K562 (cell line): ENCODE measurements around the gene DHX35. TPM values are rescaled to one million over a fixed set of nuclear protein-coding genes. Genes with fewer than 3 reads are reported as not detected.

ENCODE experiments used
- ATF7 ChIP-seq: fragments of 450-650 bp; IDR thresholded peaks from 2 replicates; pipeline ENCODE4 v1.7.1; 2014; ENCODE audit warnings: mild to moderate bottlenecking, moderate library complexity
- CBX1 ChIP-seq: sonication (generic); IDR thresholded peaks from 2 replicates; pipeline ENCODE4 v1.6.1; 2016; ENCODE audit warnings: antibody characterized with exemption, low read depth, mild to moderate bottlenecking
- CEBPG ChIP-seq, 3 experiments: fragments of 200-800 bp in 1 of 3; sonication (Bioruptor generic) in 1 of 3; sonication (generic) in 1 of 3; formaldehyde crosslinking in 1 of 3; IDR thresholded peaks in 2 of 3; conservative IDR thresholded peaks in 1 of 3; 2 replicates each; pipeline versions ENCODE4 v1.6.1 to v1.8.0; 2016 to 2022; ENCODE audit warnings: missing compliant biosample characterization in 2 of 3, missing genetic modification characterization in 2 of 3, mild to moderate bottlenecking in 1 of 3, missing genetic modification reagents in 1 of 3
- EP400 ChIP-seq: fragments of 450-650 bp; IDR thresholded peaks from 2 replicates; pipeline ENCODE4 v1.6.1; 2017; ENCODE audit warnings: antibody characterized with exemption, mild to moderate bottlenecking, moderate library complexity
- KLF1 ChIP-seq: fragments of 450-650 bp; IDR thresholded peaks from 2 replicates; pipeline ENCODE4 v1.6.1; 2016; ENCODE audit warnings: missing genetic modification characterization, missing compliant biosample characterization
- MEF2D ChIP-seq: conservative IDR thresholded peaks from 2 replicates; pipeline ENCODE4 v1.6.1; 2016; ENCODE audit warnings: low read depth, missing genetic modification characterization, missing compliant biosample characterization
- POU5F1 ChIP-seq: fragments of 150-350 bp; IDR thresholded peaks from 2 replicates; pipeline ENCODE4 v1.6.1; 2014; ENCODE audit warnings: borderline replicate concordance, low read length, low read depth, mild to moderate bottlenecking; ENCODE audit not compliant: partially characterized antibody
- PRMT5 ChIP-seq: sonication (generic); formaldehyde crosslinking; IDR thresholded peaks from 2 replicates; pipeline ENCODE4 v1.5.0; 2020; ENCODE audit warnings: missing genetic modification reagents
- RUNX1 ChIP-seq: sonication (generic); IDR thresholded peaks from 2 replicates; pipeline ENCODE4 v1.6.1; 2016; ENCODE audit warnings: antibody characterized with exemption, low read depth
- SMC3 ChIP-seq: conservative IDR thresholded peaks from 2 replicates; pipeline ENCODE4 v1.6.1; 2011; ENCODE audit warnings: low read depth, low read length, improper control_type of control experiment; ENCODE audit not compliant: insufficient read depth
- U2AF1 ChIP-seq: fragments of 200-400 bp; formaldehyde crosslinking; optimal IDR thresholded peaks from 2 replicates; pipeline ENCODE3; 2017; ENCODE audit warnings: mild to moderate bottlenecking, low read depth, low read length, moderate library complexity
- ZNF830 ChIP-seq: fragments of 250-450 bp; sonication (Bioruptor Pico); IDR thresholded peaks from 2 replicates; pipeline ENCODE4 v1.5.0; 2021; ENCODE audit warnings: mild to moderate bottlenecking
- polyA plus RNA-seq, 8 experiments: library from polyadenylated mRNA; depleted of rRNA in 4 of 8; stranded (reverse) in 5 of 8; unstranded in 3 of 8; fragments of >200 nt; fragmentation: Nextera tagmentation in 2 of 8; fragmentation: Illumina TruSeq in 1 of 8; extraction: Ambion mirVana in 2 of 8; extraction: Trizol in 1 of 8; gene quantifications; 2 replicates each; pipeline versions ENCODE4 v1.2.1 to v1.2.3, GENCODE V29; 2011 to 2014; ENCODE audit warnings: inconsistent platforms in 1 of 8, missing spikeins in 1 of 8
- total RNA-seq, 7 experiments: library from RNA; depleted of rRNA in 6 of 7; stranded (reverse); fragments of >200 nt in 6 of 7; fragmentation: Illumina TruSeq in 2 of 7; extraction: Trizol in 2 of 7; gene quantifications; 2 replicates each; pipeline versions ENCODE4 v1.2.1 to v1.2.3, GENCODE V29; 2011 to 2021; ENCODE audit warnings: low replicate concordance in 1 of 7
- TF ChIP-seq, protein P1 (sequence below): fragments of 250-450 bp; sonication (Bioruptor Pico); IDR thresholded peaks from 2 replicates; pipeline ENCODE4 v1.5.0; 2021; ENCODE audit warnings: mild to moderate bottlenecking, moderate library complexity
- TF ChIP-seq, protein P2 (sequence below), 2 experiments: fragments of 450-650 bp; IDR thresholded peaks; 2 replicates each; pipeline ENCODE4 v1.6.1; 2016; ENCODE audit warnings: mild to moderate bottlenecking in 2 of 2, borderline replicate concordance in 1 of 2, low read depth in 1 of 2, moderate library complexity in 1 of 2

Gene DHX35
- total and polyA plus RNA-seq, 9 of the 15 experiments (the other 6 are each of a cell fraction or from before 2014, with no cell fraction given): 6.5 to 25.6 (median 16.9) TPM

DNA sequence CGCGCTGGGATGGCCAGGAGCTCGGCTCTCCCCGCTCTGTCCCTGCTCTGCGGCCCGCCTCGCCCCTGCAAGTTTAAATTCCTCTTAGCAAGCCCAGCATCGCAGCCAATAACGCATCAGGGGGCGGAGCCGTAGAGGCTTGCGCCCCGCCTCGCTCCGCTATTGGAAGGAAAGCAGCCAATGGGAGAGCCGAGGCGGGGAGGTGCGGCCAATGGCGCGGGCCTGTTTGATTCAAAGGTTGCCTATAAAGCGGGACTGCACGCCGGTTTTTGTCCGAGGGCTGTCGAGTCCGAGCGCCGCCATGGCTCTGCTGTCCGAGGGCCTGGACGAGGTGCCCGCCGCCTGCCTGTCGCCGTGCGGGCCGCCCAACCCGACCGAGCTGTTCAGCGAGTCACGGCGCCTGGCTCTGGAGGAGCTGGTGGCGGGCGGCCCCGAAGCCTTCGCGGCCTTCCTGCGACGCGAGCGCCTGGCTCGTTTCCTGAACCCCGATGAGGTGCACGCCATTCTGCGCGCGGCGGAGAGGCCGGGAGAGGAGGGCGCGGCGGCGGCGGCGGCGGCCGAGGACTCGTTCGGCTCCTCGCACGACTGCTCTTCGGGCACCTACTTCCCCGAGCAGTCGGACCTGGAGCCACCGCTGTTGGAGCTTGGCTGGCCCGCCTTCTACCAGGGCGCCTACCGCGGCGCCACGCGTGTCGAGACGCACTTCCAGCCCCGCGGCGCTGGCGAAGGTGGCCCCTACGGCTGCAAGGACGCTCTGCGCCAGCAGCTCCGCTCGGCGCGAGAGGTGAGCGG lies 35.8 kb upstream of the DHX35 start, which contains the start of gene FAM83D (continued):
- TF ChIP-seq, protein P1, sequence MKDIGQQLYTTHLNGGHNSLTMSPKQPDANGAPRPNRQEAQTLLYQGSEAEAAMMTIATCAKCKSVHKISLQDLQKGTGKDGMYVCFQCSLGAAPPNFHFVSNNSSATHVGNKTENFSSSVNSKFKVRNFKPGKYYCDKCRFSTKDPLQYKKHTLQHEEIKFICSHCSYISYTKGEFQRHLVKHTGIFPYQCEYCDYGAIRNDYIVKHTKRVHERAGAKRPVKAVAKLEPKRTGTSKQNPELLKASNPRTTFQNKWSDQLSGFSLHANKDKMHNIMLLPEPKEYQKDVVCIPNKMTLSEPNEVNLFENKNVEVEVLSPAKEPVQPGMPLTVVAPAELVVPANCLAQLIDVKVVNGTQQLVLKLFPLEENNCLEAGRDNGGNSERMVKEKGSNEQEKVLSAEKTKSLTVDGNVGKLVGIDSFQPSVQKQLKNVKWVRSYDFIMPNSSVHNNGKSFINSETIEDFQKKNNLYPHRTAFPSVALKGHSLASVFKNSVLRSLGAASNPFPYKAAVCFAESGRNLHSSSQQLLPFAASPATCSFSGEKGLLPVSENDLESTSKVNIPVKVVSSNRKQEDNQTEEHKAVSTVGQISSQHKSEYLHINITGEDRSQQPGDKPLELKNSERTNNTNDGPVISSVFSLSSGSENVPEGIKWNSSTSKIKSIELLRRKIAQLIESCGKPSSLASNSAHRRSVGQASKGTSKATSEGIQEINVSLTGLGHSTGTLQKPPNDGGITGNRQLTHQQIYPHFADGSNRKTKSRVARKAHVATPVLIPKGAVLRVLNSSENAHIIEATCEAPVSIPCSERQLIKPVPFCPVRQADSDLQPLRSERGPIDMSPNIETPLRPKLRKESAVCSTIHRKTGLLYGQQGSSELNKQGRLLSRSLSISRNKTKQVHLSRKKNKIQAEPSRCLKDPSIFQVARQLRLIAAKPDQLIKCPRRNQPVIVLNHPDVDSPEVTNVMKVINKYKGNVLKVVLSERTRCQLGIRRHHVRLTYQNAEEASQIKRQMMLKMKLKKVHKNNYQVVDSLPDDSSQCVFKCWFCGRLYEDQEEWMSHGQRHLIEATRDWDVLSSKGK (CRISPR knock-in tag): no peak
- no peak for TF ChIP-seq MEF2D (tag)
- peak; percentile 85 for TF ChIP-seq U2AF1
- peak; percentile 83 for TF ChIP-seq ATF7
- TF ChIP-seq KLF1 (tag): 0 out of 2 replicates have a peak, but pooled peaks have one; percentile 34
- TF ChIP-seq ZNF830 (CRISPR knock-in tag): no peak
- no peak for TF ChIP-seq POU5F1
- TF ChIP-seq, protein P2, sequence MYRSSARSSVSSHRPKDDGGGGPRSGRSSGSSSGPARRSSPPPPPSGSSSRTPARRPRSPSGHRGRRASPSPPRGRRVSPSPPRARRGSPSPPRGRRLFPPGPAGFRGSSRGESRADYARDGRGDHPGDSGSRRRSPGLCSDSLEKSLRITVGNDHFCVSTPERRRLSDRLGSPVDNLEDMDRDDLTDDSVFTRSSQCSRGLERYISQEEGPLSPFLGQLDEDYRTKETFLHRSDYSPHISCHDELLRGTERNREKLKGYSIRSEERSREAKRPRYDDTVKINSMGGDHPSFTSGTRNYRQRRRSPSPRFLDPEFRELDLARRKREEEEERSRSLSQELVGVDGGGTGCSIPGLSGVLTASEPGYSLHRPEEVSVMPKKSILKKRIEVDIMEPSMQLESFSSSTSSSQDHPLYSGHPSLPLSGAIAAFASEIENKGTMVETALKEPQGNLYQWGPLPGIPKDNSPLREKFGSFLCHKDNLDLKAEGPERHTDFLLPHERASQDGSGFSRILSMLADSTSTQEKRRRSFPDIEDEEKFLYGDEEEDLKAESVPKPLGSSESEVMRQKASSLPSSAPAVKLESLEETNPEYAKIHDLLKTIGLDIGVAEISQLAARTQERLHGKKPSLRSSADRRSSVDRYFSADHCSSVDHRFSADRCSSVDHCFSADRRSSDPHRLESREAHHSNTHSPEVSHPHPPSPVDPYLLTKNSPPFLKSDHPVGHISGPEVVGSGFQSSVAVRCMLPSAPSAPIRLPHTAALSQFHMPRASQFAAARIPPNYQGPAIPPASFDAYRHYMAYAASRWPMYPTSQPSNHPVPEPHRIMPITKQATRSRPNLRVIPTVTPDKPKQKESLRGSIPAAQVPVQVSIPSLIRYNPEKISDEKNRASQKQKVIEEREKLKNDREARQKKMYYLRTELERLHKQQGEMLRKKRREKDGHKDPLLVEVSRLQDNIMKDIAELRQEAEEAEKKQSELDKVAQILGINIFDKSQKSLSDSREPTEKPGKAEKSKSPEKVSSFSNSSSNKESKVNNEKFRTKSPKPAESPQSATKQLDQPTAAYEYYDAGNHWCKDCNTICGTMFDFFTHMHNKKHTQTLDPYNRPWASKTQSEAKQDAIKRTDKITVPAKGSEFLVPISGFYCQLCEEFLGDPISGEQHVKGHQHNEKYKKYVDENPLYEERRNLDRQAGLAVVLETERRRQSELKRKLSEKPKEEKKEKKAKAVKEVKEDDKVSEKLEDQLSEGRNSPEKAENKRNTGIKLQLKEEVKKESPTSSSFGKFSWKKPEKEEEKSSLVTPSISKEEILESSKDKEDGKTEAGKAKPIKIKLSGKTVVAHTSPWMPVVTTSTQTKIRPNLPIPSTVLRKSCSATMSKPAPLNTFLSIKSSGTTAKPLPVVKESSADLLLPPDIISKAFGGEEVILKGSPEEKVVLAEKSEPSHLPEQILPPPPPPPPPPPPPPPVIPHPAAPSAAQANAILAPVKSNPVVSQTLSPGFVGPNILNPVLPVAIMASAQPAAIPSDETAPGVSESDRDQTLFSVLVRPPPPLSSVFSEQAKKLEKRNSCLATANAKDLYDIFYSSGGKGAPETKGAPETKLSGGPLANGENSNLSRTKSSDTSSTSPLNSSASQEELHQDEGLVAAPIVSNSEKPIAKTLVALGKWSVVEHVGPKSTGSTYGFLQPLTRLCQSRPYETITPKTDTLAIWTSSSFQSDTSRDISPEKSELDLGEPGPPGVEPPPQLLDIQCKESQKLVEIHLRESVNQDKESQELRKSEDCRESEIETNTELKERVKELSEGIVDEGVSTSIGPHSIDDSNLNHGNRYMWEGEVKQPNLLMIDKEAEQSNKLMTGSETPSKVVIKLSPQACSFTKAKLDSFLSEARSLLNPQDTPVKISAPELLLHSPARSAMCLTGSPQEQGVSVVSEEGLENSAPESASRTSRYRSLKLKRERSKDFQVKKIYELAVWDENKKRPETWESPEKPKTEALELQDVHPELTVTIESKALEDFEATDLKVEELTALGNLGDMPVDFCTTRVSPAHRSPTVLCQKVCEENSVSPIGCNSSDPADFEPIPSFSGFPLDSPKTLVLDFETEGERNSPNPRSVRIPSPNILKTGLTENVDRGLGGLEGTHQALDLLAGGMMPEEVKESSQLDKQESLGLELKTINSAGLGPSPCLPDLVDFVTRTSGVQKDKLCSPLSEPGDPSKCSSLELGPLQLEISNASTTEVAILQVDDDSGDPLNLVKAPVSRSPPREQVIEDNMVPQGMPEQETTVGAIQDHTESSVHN (IDR thresholded peaks at IDR 0.05; ENCODE audit: borderline replicate concordance in 1 of 2, low read depth in 1 of 2): no peak
- 0 out of 2 replicates have a peak, but pooled peaks have one; percentile 49 for TF ChIP-seq RUNX1
- no peak; the same call in 1 of the 2 replicates for TF ChIP-seq CEBPG (CRISPR knock-in tag; IDR thresholded peaks at IDR 0.05)
- no peak for TF ChIP-seq CEBPG (tag; conservative IDR thresholded peaks at IDR 0.05 in 1 of 2, IDR thresholded peaks at IDR 0.05 in 1 of 2)
- peak; percentile 94 for TF ChIP-seq EP400
- TF ChIP-seq PRMT5 (CRISPR knock-in tag): peak; percentile 32; the same call in 1 of the 2 replicates
- peak; percentile 92; the same call in 1 of the 2 replicates for TF ChIP-seq CBX1
- peak; percentile 84; the same call in 1 of the 2 replicates for TF ChIP-seq SMC3
